Stimulated activated CD4-positive, alpha-beta T cell treated with anti-CD3 and anti-CD28 coated beads, Interleukin-2, amount 100 ng/mL, for 24 hours (primary cell): ENCODE data around the gene TENM3.

ENCODE experiments used
- DNase-seq, 2 donors: peaks; one replicate each; pipeline ENCODE4 v3.0.0-alpha.2; 2020

Gene TENM3

GRCh38 chr4:182413550-182413949 lies 170.3 kb downstream of the TENM3 start:
- no peak for DNase-seq

GRCh38 chr4:182415116-182415515 lies 171.9 kb downstream of the TENM3 start:
- no peak for DNase-seq

GRCh38 chr4:182416067-182416466 lies 172.9 kb downstream of the TENM3 start:
- DNase-seq, result no peak

GRCh38 chr4:182418054-182418734 lies 175.0 kb downstream of the TENM3 start:
- DNase-seq, result no peak

- no peak for DNase-seq
Measured at GRCh38 chr4:182420189-182420588, 177.0 kb downstream of the TENM3 start.

GRCh38 chr4:182421753-182422152 lies 178.6 kb downstream of the TENM3 start:
- no peak for DNase-seq

- DNase-seq, result no peak
Measured at GRCh38 chr4:182425302-182425701, 182.1 kb downstream of the TENM3 start.

- no peak for DNase-seq
Measured at GRCh38 chr4:182426901-182427300, 183.7 kb downstream of the TENM3 start.

- DNase-seq, result no peak
Measured at GRCh38 chr4:182427554-182427953, 184.4 kb downstream of the TENM3 start.

- DNase-seq, result no peak
Measured at GRCh38 chr4:182429896-182430295, 186.7 kb downstream of the TENM3 start.

- DNase-seq, result no peak
Measured at GRCh38 chr4:182432819-182433218, 189.6 kb downstream of the TENM3 start.

GRCh38 chr4:182434720-182435119 lies 191.5 kb downstream of the TENM3 start:
- no peak for DNase-seq

- DNase-seq, result no peak
Measured at GRCh38 chr4:182435401-182435800, 192.2 kb downstream of the TENM3 start.

GRCh38 chr4:182443070-182443469 lies 199.9 kb downstream of the TENM3 start:
- DNase-seq, result no peak

- DNase-seq, result no peak
Measured at GRCh38 chr4:182447767-182448280, 204.6 kb downstream of the TENM3 start.

- DNase-seq, result peak; percentile 41 to 62
Measured at GRCh38 chr4:182448281-182449151, 205.3 kb downstream of the TENM3 start.

- no peak for DNase-seq
Measured at GRCh38 chr4:182449186-182449929, 206.2 kb downstream of the TENM3 start.

GRCh38 chr4:182449930-182450439 lies 206.8 kb downstream of the TENM3 start:
- DNase-seq, result no peak

- DNase-seq, result no peak
Measured at GRCh38 chr4:182451441-182451840, 208.2 kb downstream of the TENM3 start.

- no peak for DNase-seq
Measured at GRCh38 chr4:182453830-182454229, 210.6 kb downstream of the TENM3 start.

GRCh38 chr4:182454440-182455013 lies 211.3 kb downstream of the TENM3 start:
- no peak for DNase-seq

GRCh38 chr4:182465114-182465513 lies 221.9 kb downstream of the TENM3 start:
- no peak for DNase-seq

- no peak for DNase-seq
Measured at GRCh38 chr4:182465979-182466378, 222.8 kb downstream of the TENM3 start.
